ENCODE measurements around the gene VPS8.

VPS8 gene

DNA sequence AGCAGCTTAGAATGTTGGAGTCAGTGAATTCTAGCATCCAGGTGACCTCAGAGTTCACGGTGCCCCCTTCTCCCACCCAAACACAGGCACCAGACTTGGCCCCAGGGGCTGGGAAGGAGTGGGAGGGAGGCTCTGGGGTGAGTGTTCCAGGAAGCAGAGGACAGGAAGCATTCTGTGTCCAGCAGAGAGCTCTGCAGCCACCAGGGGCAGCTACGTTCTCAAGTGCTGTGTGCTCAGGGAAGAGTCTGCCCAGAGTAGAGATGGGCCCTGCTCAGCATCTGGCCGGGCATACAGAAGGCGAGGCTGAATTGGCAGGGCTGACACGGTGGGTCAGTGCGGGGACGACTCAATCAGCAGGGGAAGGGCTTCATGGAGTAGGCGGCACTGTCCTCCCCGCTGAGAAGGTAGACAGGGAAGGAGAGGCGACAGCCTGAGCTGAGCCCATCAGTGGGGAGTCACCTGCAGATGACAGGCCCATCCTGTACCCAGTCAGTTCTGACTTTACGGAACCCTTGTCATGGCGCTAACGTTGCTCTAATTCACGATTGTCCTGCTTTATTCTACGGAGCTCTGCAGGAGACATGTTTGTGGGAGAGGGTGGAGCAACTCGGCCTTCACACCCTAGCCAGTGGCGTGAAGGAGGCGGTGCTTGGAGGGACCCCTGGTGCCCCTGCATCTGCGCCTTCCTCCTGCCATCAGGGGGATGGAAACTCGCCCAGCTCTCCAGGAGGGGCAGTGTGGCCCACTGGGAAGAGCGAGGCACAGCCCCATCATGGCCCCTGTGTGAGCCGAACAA, 258.7 kb downstream of the VPS8 start (continued):
- TF ChIP-seq, protein P1, sequence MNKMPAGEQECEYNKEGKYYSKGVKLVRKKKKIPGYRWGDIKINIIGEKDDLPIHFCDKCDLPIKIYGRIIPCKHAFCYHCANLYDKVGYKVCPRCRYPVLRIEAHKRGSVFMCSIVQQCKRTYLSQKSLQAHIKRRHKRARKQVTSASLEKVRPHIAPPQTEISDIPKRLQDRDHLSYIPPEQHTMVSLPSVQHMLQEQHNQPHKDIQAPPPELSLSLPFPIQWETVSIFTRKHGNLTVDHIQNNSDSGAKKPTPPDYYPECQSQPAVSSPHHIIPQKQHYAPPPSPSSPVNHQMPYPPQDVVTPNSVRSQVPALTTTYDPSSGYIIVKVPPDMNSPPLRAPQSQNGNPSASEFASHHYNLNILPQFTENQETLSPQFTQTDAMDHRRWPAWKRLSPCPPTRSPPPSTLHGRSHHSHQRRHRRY (tag by site-specific recombination; IDR thresholded peaks at IDR 0.05), result no peak
- TF ChIP-seq ZNF292 (tag by site-specific recombination; IDR thresholded peaks at IDR 0.05; ENCODE audit: borderline replicate concordance, low read depth), result no peak
- TF ChIP-seq YY1 (tag by site-specific recombination; IDR thresholded peaks at IDR 0.05), result no peak

DNA sequence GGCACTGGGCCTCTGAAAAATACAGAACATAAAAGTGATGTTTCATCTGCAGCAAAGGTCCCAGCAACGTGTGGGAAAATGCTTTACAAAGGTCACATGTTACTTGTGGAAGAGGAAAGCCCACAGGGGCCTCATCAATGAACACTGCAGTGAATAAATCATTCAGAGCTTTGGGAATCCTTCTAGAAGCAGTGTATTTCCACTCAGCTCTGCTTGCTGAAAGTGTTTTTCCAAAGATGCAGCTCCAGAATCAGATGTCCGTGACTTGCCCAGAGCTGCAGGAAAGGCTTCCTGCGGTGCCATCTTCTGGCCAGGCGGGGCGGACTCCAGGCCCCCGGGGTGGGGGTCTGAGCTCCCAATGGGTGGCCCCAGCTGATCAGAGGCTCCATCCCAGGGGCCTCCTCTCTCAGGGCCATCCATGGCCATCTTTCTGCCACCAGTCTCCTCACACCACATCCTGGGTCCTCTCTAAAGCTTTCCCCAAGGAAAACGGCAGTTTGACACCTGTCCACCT, 259.4 kb downstream of the VPS8 start:
- H3K4me3 ChIP-seq (ENCODE audit: low read depth, low read length), result no peak overlapping the region
- no peaks in the 10 kb centered on the region for H3K9me3 ChIP-seq (ENCODE audit: control insufficient read depth, insufficient read depth, low read depth, low read length)
- no peak overlapping the region for H3K27ac ChIP-seq (ENCODE audit: extremely low read depth, low read depth, low read length)
- ChIA-PET POLR2A (interaction anchor here (0.6 kb wide), 1 partner anchor 383 kb away, joined by 3 read pairs; no protein-coding TSS in a partner anchor), CTCF (interaction anchor here (0.8 to 1.8 kb wide), 4 partner anchors 14 to 106 kb away, joined by 3 to 9 read pairs (median 6); no protein-coding TSS in a partner anchor)
- no peaks in the 10 kb centered on the region for H3K36me3 ChIP-seq (ENCODE audit: control insufficient read depth in 2 of 2, insufficient read depth in 1 of 2, low read length in 2 of 2)
- no peaks in the 10 kb centered on the region for H3K4me1 ChIP-seq (ENCODE audit: control insufficient read depth, insufficient read depth, low read length)
- TF ChIP-seq, protein P2, sequence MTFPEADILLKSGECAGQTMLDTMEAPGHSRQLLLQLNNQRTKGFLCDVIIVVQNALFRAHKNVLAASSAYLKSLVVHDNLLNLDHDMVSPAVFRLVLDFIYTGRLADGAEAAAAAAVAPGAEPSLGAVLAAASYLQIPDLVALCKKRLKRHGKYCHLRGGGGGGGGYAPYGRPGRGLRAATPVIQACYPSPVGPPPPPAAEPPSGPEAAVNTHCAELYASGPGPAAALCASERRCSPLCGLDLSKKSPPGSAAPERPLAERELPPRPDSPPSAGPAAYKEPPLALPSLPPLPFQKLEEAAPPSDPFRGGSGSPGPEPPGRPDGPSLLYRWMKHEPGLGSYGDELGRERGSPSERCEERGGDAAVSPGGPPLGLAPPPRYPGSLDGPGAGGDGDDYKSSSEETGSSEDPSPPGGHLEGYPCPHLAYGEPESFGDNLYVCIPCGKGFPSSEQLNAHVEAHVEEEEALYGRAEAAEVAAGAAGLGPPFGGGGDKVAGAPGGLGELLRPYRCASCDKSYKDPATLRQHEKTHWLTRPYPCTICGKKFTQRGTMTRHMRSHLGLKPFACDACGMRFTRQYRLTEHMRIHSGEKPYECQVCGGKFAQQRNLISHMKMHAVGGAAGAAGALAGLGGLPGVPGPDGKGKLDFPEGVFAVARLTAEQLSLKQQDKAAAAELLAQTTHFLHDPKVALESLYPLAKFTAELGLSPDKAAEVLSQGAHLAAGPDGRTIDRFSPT (tag by site-specific recombination; IDR thresholded peaks at IDR 0.05), result no peak
- TF ChIP-seq ZNF654 (tag by site-specific recombination; IDR thresholded peaks at IDR 0.05; ENCODE audit: low read depth) (peak; percentile 19; the same call in 1 of the 2 replicates), ZNF600 (tag by site-specific recombination; IDR thresholded peaks at IDR 0.05) (no peak)

DNA sequence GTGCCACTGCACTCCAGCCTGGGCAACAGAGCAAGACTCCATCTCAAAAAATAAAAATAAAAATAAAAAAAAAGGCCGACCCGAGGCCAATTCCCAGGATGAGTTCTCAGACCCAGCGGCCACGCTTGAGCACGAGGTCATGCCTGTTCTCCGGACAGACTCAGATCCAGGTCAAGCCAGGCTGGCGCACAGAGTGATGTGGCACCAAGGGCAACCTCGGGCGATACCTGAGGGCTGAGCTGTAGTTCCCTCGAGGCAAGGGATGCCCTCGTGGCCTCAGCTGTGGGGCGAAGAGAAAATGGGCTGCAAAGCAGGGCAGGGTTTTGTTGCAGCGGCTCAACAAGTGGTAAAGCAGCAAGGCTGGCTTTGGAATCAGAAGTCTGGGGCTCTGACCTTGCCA, 263.6 kb downstream of the VPS8 start:
- ChIA-PET CTCF (no interaction called here), POLR2A (no interaction called here)
- Histone ChIP-seq H3K9me3 (ENCODE audit: control insufficient read depth, insufficient read depth, low read depth, low read length) (no peaks in the 10 kb centered on the region), H3K27ac (ENCODE audit: extremely low read depth, low read depth, low read length) (no peak overlapping the region), H3K4me3 (ENCODE audit: low read depth, low read length) (no peak overlapping the region), H3K36me3 (ENCODE audit: control insufficient read depth in 2 of 2, insufficient read depth in 1 of 2, low read length in 2 of 2) (no peaks in the 10 kb centered on the region), H3K4me1 (ENCODE audit: control insufficient read depth, insufficient read depth, low read length) (no peaks in the 10 kb centered on the region)
- TF ChIP-seq SCRT1 (tag by site-specific recombination; IDR thresholded peaks at IDR 0.05; ENCODE audit: borderline replicate concordance), result 0 out of 2 replicates have a peak, but pooled peaks have one; percentile 36
- peak; percentile 70 for TF ChIP-seq SCRT2 (tag by site-specific recombination; IDR thresholded peaks at IDR 0.05)
- no peak for TF ChIP-seq ZNF302 (tag by site-specific recombination; IDR thresholded peaks at IDR 0.05; ENCODE audit: low read depth)

DNA sequence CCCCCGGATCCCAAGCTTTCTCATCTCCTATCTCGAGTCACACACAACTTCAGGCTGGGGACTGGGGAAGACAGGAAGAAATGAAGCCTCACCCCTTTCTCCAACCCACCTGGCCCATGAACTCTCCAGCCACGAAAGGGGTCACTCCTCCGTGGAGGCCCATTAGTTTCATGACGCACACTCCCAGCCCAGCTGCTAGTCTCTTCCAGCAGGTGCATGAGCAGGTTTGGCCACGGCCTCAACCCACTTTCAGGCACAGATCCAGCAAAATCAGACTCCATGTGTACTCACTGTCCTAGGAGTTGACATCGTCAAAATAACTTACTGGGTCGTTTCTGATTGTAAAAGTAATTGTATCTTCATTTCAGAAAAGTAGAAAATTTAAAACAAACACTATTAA, 264.3 kb downstream of the VPS8 start:
- POLR2A ChIA-PET, result no interaction called here
- Histone ChIP-seq H3K4me3 (ENCODE audit: low read depth, low read length) (no peak overlapping the region), H3K27ac (ENCODE audit: extremely low read depth, low read depth, low read length) (no peak overlapping the region), H3K36me3 (ENCODE audit: control insufficient read depth in 2 of 2, insufficient read depth in 1 of 2, low read length in 2 of 2) (no peaks in the 10 kb centered on the region), H3K9me3 (ENCODE audit: control insufficient read depth, insufficient read depth, low read depth, low read length) (no peaks in the 10 kb centered on the region), H3K4me1 (ENCODE audit: control insufficient read depth, insufficient read depth, low read length) (no peaks in the 10 kb centered on the region)
- CTCF ChIA-PET, result no interaction called here
- TF ChIP-seq ZNF76 (tag by site-specific recombination; IDR thresholded peaks at IDR 0.05; ENCODE audit: borderline replicate concordance, low read depth) (no peak), ZNF24 (tag by site-specific recombination; IDR thresholded peaks at IDR 0.05) (no peak), ZBTB8A (tag by site-specific recombination; IDR thresholded peaks at IDR 0.05) (no peak), ZNF621 (tag by site-specific recombination; IDR thresholded peaks at IDR 0.05) (no peak), ZBTB17 (tag by site-specific recombination; IDR thresholded peaks at IDR 0.05) (no peak)
- TF ChIP-seq, protein P3, sequence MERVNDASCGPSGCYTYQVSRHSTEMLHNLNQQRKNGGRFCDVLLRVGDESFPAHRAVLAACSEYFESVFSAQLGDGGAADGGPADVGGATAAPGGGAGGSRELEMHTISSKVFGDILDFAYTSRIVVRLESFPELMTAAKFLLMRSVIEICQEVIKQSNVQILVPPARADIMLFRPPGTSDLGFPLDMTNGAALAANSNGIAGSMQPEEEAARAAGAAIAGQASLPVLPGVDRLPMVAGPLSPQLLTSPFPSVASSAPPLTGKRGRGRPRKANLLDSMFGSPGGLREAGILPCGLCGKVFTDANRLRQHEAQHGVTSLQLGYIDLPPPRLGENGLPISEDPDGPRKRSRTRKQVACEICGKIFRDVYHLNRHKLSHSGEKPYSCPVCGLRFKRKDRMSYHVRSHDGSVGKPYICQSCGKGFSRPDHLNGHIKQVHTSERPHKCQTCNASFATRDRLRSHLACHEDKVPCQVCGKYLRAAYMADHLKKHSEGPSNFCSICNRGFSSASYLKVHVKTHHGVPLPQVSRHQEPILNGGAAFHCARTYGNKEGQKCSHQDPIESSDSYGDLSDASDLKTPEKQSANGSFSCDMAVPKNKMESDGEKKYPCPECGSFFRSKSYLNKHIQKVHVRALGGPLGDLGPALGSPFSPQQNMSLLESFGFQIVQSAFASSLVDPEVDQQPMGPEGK (tag by site-specific recombination; IDR thresholded peaks at IDR 0.05), result no peak

All from HEK293 (cell line).